ENCODE measurements around the gene TEX2. TPM values are rescaled to one million over a fixed set of nuclear protein-coding genes. Genes with fewer than 3 reads are reported as not detected.

Gene TEX2
- total and polyA plus RNA-seq, 9 of the 15 experiments (the other 6 are each of a cell fraction or from before 2014, with no cell fraction given): 4.1 to 27.6 (median 19.3) TPM

DNA sequence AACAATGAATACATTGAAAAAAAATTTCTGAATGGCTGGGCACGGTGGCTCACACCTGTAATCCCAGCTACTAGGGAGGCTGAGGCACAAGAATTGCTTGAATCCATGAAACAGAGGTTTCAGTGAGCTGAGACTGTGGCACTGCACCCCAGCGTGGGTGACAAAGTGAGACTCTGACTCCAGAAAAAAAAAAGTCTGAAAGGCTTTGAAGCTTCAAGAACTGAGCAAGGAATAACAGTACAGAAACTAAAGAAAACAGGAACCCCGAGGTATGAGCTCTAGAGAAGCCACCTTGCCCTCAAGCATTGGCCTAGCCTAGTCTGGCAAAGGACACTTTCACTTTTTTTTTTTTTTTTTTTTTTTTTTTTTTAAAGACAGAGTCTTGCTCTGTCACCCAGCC lies 45.0 kb downstream of the TEX2 start:
- FAIRE-seq (no peak), ATAC-seq (no peak), DNase-seq (ENCODE audit: extremely low read depth in 1 of 4, low spot score in 3 of 4) (no peak)
- POLR2A ChIA-PET: interaction anchor here (0.5 to 1.2 kb wide), 5 partner anchors 9 to 288 kb away, joined by 3 to 4 read pairs (median 3); no protein-coding TSS in a partner anchor
- Histone ChIP-seq H3K4me1 (replicated peaks in 1 of 2; ENCODE audit: control insufficient read depth in 2 of 2, insufficient read depth in 2 of 2, low read length in 2 of 2) (peaks cover 27 to 55% of the 10 kb centered on the region in 2 experiments; a peak in 4 of 5 replicates), H3K36me3 (ENCODE audit: control insufficient read depth, insufficient read depth, low read length) (peaks cover 7% of the 10 kb centered on the region), H3K79me2 (ENCODE audit: control insufficient read depth, insufficient read depth, low read length) (peaks cover 69% of the 10 kb centered on the region), H3K9me3 (replicated peaks; ENCODE audit: control insufficient read depth, insufficient read depth, low read depth, low read length) (no peaks in the 10 kb centered on the region), H3K27me3 (ENCODE audit: control insufficient read depth in 2 of 2, insufficient read depth in 2 of 2, low read length in 2 of 2) (no peaks in the 10 kb centered on the region), H4K20me1 (replicated peaks; ENCODE audit: control insufficient read depth, insufficient read depth, low read length) (peaks cover 5% of the 10 kb centered on the region; the same call in 1 of the 2 replicates), H3K9ac (ENCODE audit: insufficient read depth in 1 of 2, low read depth in 2 of 2, low read length in 2 of 2) (no peak overlapping the region), H3K27ac (ENCODE audit: extremely low read depth, low read depth, low read length) (no peak overlapping the region; the same call in 2 of the 3 replicates), H3K4me2 (ENCODE audit: insufficient read depth, low read length) (no peak overlapping the region), H2AFZ (ENCODE audit: low read depth, low read length) (no peak overlapping the region), H3K9me1 (ENCODE audit: control insufficient read depth, insufficient read depth, low read length) (no peaks in the 10 kb centered on the region), H3K4me3 (no peak overlapping the region)
- CTCF ChIA-PET (ENCODE audit: low intra/inter-chr PET ratio): no interaction called here
- BruUV-seq (replicated peaks): no TSS peak
- intact Hi-C loops (cut with micrococcal nuclease) (loop anchor here (5.0 kb wide), 1 partner anchor 64 kb away; no protein-coding TSS in a partner anchor), in situ Hi-C loops (cut with MboI) (no loop called here)
- 79% methylated on average over 3 of the region's 3 CpGs for WGBS (ENCODE audit: insufficient coverage, low coverage, missing lambda C conversion rate)
- TF ChIP-seq ZNF561 (CRISPR knock-in tag; conservative IDR thresholded peaks at IDR 0.05) (no peak), HCFC1 (IDR thresholded peaks at IDR 0.05; ENCODE audit: low read depth, low read length) (no peak), FOXK2 (conservative IDR thresholded peaks at IDR 0.05 in 1 of 2, IDR thresholded peaks at IDR 0.05 in 1 of 2; ENCODE audit: low read depth in 2 of 2) (no peak), CBFA2T2 (conservative IDR thresholded peaks at IDR 0.05) (no peak), ZNF347 (CRISPR knock-in tag; IDR thresholded peaks at IDR 0.05; ENCODE audit: low read depth) (no peak)
- TF ChIP-seq, protein P1, sequence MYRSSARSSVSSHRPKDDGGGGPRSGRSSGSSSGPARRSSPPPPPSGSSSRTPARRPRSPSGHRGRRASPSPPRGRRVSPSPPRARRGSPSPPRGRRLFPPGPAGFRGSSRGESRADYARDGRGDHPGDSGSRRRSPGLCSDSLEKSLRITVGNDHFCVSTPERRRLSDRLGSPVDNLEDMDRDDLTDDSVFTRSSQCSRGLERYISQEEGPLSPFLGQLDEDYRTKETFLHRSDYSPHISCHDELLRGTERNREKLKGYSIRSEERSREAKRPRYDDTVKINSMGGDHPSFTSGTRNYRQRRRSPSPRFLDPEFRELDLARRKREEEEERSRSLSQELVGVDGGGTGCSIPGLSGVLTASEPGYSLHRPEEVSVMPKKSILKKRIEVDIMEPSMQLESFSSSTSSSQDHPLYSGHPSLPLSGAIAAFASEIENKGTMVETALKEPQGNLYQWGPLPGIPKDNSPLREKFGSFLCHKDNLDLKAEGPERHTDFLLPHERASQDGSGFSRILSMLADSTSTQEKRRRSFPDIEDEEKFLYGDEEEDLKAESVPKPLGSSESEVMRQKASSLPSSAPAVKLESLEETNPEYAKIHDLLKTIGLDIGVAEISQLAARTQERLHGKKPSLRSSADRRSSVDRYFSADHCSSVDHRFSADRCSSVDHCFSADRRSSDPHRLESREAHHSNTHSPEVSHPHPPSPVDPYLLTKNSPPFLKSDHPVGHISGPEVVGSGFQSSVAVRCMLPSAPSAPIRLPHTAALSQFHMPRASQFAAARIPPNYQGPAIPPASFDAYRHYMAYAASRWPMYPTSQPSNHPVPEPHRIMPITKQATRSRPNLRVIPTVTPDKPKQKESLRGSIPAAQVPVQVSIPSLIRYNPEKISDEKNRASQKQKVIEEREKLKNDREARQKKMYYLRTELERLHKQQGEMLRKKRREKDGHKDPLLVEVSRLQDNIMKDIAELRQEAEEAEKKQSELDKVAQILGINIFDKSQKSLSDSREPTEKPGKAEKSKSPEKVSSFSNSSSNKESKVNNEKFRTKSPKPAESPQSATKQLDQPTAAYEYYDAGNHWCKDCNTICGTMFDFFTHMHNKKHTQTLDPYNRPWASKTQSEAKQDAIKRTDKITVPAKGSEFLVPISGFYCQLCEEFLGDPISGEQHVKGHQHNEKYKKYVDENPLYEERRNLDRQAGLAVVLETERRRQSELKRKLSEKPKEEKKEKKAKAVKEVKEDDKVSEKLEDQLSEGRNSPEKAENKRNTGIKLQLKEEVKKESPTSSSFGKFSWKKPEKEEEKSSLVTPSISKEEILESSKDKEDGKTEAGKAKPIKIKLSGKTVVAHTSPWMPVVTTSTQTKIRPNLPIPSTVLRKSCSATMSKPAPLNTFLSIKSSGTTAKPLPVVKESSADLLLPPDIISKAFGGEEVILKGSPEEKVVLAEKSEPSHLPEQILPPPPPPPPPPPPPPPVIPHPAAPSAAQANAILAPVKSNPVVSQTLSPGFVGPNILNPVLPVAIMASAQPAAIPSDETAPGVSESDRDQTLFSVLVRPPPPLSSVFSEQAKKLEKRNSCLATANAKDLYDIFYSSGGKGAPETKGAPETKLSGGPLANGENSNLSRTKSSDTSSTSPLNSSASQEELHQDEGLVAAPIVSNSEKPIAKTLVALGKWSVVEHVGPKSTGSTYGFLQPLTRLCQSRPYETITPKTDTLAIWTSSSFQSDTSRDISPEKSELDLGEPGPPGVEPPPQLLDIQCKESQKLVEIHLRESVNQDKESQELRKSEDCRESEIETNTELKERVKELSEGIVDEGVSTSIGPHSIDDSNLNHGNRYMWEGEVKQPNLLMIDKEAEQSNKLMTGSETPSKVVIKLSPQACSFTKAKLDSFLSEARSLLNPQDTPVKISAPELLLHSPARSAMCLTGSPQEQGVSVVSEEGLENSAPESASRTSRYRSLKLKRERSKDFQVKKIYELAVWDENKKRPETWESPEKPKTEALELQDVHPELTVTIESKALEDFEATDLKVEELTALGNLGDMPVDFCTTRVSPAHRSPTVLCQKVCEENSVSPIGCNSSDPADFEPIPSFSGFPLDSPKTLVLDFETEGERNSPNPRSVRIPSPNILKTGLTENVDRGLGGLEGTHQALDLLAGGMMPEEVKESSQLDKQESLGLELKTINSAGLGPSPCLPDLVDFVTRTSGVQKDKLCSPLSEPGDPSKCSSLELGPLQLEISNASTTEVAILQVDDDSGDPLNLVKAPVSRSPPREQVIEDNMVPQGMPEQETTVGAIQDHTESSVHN (IDR thresholded peaks at IDR 0.05; ENCODE audit: borderline replicate concordance in 1 of 2, low read depth in 1 of 2): no peak
- TF ChIP-seq, protein P2, sequence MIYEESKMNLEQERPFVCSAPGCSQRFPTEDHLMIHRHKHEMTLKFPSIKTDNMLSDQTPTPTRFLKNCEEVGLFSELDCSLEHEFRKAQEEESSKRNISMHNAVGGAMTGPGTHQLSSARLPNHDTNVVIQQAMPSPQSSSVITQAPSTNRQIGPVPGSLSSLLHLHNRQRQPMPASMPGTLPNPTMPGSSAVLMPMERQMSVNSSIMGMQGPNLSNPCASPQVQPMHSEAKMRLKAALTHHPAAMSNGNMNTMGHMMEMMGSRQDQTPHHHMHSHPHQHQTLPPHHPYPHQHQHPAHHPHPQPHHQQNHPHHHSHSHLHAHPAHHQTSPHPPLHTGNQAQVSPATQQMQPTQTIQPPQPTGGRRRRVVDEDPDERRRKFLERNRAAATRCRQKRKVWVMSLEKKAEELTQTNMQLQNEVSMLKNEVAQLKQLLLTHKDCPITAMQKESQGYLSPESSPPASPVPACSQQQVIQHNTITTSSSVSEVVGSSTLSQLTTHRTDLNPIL (CRISPR knock-in tag; IDR thresholded peaks at IDR 0.05): no peak
- TF ChIP-seq, protein P3, sequence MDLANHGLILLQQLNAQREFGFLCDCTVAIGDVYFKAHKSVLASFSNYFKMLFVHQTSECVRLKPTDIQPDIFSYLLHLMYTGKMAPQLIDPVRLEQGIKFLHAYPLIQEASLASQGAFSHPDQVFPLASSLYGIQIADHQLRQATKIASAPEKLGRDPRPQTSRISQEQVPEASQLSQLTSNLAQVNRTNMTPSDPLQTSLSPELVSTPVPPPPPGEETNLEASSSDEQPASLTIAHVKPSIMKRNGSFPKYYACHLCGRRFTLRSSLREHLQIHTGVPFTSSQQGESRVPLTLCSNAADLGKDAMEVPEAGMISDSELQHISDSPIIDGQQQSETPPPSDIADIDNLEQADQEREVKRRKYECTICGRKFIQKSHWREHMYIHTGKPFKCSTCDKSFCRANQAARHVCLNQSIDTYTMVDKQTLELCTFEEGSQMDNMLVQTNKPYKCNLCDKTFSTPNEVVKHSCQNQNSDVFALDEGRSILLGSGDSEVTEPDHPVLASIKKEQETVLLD (IDR thresholded peaks at IDR 0.05): no peak
